GM19463 (cell line): Measurements from ENCODE around the gene EDIL3.
"Not testable (repeated sequence)": the region's sequence is repeated elsewhere in the genome, so short reads cannot be mapped to it uniquely, and the experiment has no call there.

ENCODE experiments used
- ATAC-seq: cut with Tn5 transposase; IDR thresholded peaks from one replicate; pipeline ENCODE4 v1.9.1; 2021; ENCODE audit warnings: mild to moderate bottlenecking, moderate library complexity; ENCODE audit not compliant: unreplicated experiment

Gene EDIL3

DNA sequence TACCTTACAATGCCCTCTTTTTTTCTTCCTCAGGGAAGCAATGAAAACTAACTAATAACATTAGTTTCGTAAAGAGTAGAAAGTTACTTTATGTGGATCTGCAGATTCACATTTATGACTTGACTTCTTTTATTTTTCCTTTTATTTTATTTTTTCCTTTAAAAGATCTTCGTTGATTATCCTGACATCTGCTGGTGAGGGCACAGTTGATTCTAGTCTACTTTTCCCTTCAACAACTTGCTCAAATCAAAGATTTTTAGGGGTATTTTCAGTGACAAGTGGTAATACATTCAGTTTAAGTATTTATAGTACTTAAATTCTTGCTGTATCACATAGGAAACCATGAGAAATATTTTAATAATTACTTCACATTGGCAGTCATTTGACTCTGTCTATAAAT is 4.9 kb downstream of the EDIL3 start:
- ATAC-seq: no peak

DNA sequence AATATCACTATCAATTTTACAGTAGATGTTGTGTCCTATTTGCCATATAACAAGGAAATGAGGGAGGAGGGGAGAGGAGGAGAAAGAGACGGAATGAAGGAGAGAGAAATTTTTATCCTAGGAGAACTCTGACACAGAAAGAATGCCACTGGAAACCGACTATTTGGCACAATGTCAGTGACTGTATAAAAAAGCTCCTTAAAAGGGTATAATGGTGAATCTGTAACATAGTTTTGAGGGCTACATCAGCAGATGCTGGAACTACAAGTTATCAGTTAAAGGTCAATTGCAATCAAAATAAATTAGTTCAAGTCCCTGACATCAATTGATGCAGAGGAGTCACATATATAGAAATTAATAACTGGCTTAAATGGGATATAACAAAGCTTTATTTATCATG is 5.7 kb downstream of the EDIL3 start:
- ATAC-seq: no peak

DNA sequence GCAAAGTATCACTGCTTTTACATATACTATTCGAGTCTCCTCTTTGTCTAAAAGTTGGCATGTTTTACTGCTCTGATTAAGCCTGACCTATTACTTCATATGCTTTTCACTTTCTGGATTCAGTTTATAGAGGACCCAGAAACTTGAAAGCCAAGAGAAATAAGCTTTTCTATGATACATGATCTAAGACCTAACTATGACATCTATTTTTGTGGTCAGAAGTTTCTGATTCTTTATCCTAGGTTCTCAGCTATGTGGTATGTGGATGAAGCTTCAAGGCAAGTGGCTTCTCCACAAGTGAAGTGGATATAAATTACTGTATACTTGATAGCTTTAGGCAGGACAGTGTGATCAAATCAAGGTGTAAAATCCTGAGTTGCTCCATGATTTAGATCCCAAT is 6.3 kb downstream of the EDIL3 start:
- no peak for ATAC-seq

DNA sequence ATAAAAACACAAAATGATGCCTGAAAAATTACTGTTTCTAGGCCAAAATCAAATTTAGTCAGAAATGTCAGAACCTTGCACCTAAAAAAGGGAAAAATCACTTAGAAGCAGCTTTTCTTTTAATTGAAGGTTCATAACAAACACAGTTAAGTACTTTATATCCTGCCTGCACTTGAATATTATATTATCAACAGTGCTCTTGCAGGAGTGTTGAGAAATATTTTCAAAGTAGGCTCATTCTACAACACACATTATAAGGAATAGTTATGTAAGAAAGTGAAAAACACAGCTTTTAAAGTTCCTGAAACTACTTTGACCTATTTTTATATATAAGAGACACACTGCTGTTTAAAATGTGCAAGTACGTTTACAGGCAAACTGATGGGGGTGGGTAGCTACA is 8.3 kb downstream of the EDIL3 start:
- no peak for ATAC-seq

DNA sequence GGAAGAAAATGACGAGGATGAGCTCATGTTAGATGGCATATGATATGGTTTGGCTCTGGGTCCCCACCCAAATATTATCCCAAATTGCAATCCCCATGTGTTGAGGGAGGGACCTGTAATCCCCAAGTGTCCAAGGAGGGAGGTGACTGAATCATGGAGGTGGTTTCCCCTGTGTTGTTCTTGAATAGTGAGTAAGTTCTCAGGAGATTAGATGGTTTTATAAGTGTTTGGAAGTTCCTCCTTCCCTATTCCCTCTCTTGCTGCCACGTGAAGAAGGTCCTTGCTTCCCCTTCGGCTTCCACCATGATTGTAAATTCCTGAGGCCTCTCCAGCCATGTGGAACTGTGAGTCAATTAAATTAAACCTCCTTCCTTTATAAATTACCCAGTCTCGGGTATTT is 10.1 kb downstream of the EDIL3 start:
- ATAC-seq: no peak

DNA sequence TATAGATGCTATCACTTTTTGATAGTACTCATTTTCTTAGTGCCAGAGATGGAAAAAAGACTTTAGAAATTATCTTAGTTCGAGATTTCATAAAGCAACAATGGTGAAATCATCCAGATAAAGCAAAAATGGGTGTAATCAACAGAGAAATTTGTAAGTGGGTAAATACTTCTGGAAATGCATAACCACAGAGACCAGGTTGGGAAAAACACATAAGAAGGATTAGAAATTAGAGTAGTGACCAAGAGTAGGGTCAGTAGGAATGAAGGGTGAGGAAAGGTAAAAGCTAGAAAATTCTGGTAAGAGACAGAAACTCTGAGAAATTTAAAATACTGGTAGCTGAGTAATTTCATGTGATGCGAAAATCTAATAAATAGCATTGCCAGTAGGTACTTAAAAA is 11.2 kb downstream of the EDIL3 start:
- ATAC-seq: no peak

DNA sequence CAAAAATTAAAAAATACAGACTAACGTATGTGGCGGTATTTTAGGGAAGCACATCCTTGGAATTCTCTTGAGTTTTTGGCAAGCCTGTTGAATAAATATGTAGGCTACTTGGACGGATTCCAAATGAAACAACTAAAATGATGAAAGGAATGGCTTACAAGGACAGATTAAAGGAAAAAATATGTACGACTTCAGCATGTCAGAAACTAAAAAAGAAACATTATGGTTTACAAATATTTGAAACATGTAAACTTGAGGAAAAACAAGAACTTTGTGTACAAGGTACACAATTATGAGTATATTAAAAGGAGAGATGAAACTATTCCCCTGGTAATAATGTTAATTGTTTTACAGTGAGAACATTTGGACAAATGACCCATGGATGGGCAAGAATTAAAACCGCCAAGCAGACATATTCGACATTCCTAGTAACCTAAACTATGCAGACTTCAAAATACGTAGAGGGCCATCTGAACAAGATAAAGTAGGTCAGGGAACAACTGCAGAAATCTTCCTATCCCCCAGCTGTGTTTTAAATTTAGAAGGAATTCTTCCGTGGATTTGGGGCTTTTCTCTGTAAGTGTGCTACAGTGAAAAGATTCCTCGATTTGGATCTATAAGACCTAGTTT is 12.5 kb downstream of the EDIL3 start:
- no peak for ATAC-seq

DNA sequence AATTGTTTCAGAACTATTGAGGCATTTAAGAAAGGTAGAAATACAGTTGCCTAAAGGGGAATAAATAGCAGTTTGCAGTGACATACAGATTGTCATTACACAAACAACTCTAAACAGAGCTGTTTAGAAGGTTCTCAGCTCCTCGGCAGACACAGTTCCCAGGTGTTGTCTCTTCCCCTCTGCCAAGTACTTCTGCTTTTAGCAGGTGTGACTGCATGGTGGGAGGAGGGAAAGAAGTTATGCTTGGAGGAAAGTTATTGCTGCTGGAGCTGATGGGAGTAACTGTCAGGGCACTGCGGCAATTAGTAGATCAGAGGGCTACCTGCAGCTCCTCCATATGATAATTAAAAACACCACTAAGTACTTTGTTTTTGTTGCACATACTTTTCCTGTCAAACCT is 14.5 kb downstream of the EDIL3 start:
- no peak for ATAC-seq

DNA sequence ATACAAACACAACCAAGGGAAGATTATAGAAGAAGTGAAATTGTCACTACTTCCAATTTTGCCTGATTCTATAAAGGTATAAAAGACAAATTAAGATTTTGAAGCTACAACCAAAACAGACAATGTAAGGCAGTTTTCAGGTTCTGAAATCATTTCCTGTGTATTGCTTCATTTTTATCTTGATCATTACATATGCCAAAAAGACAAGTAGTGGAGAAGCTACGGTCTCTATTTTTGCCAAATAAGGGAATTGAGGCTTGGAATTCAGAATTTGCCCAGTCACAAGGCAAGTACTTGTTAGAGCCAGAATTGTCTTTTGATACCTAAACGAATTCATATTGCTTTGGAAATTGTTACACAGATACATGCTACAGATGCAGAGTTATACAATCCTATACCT is 20.6 kb downstream of the EDIL3 start:
- no peak for ATAC-seq

DNA sequence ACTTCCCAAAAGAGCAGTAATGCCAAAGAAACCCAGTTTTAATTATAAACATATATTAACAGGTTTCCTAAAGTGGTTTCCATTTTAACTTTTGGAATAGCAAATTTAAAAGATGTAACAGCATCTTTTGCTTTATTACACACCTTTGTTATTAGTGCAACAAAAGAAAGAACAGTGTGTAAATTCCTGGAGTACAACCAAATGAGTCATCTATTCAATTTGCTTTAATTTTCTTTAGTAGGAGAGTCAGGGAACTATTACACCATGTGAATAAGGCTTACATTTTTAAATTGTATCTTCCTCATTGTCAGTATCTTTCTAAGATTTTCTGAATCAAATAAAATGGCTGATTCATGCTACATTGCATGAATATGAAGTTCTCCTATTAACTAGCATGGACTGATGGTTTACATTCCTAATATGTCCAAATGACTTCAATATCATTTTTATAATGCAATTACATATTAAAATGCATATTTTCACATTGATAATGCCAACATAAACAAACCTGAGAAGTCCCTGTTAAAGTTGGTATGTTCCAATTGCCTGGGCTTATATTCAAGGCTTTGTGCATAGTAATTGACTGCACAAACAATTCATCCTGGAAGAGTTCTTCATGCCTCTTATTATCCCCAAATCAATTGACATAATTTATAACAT is 22.5 kb downstream of the EDIL3 start:
- ATAC-seq: no peak

DNA sequence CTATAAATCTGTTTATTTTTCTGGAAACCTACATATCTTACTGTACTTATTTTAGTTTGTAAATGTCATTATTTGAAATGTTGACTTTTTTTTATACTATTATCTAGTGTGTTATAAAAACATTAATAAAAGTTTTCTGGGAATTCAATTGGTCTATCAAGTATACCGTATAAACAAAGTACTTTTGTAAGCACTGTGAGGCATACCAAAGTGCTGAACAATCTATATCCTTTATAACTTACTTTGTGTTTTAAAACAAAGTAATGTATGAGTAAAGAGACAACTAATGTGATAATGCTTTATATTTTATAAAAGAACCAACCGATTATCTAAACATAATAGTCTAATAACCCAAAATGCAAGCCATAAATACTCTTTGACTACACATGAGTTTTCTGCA is 23.1 kb downstream of the EDIL3 start:
- no peak for ATAC-seq

DNA sequence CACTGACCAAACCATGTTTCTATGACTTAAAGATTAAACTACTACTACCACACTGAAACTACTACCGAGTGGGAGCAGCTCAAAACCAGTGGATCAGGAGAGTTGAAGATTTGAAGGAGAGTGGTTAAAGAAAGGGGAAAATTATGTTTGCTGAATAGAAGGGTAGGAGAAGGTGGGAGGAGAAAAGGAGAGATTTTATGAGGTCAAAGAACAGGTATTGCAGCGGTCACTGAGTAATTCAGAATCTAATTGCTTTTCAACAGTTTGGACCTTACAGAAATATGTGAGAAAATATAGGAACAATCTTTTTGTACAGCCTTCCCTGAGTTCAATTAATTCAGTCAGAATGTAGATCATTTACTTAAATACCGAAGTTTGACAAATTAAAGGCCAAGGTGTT is 24.6 kb downstream of the EDIL3 start:
- no peak for ATAC-seq

DNA sequence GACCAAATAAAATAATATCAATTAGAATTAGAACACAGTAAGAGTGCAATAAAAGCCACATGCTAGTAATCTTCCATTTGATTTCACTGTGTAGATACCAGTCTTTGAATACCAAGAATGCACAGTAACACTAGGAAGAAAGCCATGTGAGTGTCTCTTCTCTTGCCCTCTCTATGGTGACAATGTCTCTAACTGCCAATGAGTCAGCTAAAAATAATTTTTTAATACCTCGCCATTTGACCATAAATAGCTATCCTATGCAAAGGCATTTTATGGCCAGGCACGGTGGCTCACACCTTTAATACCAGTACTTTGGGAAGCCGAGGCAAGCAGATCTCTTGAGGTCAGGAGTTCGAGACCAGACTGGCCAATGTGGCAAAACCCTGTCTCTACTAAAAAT is 30.6 kb downstream of the EDIL3 start:
- no peak for ATAC-seq

DNA sequence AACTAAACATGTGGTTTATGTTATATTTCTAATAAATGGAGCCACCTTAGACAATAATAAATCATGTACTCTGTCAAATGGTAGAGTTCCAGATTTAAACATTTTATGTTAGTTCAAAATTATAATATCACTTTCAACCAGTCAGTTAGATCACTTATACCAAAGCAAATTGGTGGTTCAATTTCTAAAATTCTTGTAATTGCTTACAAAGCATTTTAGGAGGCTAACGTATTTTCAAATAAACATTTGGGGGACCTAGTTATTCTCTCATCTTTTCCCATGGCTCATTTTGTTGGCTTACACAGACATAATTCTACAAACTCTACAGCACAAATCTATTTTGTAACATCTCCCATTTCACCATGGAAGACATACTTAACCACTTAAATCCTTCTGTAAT is 39.9 kb downstream of the EDIL3 start:
- ATAC-seq: no peak

DNA sequence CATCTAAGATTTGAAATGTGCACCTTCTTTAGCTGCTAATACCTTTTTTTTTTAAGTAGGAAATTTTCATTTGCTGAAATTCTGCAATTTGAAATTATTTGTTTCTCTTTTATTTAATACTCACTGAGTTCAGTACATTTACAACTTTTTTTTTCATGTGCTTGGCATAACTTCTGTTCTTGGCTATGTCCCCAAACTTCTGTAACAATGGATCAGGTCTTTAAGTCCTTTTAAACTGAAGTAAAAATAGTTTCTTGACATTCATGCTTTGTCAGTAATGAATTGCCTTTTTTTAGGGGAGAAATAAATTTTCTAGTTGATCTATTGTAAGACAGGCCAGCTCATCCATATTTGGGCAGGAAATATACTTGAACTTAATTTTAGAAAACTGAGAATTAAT is 41.5 kb downstream of the EDIL3 start:
- no peak for ATAC-seq

DNA sequence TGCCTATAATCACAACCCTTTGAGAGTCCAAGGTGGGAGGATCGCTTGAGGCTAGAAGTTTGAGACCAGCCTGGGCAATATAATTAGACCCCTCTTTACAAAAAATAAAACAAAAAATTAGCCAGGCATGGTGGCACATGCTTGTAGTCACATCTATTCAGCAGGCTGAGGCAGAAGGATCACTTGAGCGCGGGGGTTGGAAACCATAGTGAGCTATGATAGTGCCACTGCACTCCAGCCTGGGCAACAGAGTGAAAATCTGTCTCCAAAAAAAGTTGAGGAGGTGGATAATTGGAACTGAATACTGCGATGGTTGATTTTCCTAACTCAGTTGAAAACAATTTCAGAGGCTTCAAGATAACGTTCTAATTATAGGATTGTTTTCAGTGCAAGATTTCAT is 52.6 kb downstream of the EDIL3 start:
- ATAC-seq: no peak

DNA sequence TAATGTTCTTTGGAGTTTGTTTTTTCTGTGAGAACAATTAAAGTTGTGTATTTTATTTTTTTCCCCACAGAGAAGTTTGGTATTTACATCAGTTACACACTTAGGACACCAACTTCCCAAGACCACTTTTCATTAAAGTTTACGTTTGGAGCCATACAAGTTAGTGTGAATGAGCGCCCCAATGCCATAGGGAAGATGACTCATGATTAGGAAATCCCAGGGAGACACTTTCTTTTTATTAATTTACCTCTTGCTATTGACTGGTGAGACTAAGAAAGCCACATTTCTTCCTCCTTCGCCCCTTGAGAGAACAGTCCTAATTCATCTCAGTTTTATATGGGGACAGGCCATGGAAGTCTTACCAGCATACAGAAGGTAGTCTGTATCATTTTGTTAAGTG is 57.1 kb downstream of the EDIL3 start:
- no peak for ATAC-seq

DNA sequence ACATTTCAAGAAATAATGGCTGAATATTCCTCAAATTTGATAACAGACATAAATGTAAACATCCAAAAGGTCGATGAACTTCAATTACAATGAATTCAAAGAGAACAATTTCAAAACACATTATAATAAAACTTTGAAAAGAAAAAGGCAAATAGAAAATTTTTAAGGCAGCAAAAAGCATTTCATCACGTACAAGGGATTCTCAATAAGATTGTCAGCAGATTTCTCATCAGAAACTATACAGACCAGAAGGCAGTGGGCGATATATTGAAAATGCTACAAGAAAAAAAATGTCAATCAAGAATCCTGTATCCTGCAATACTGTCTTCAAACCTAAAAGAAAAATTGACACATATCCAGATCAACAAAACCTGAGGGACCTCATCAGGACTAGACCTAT is 62.0 kb downstream of the EDIL3 start:
- no peak for ATAC-seq

DNA sequence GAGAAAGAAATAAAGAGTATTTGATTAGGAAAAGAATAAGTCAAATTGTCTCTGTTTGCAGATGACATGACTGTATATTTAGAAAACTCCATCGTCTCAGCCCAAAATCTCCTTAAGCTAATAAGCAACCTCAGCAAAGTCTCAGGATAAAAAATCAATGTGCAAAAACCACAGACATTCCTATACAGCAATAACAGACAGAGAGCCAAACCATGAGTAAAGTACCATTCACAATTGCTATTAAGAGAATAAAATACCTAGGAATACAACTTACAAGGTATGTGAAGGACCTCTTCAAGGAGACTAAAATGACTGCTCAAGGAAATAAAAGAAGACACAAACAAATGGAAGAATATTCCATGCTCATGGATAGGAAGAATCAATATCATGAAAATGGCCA is 66.9 kb downstream of the EDIL3 start:
- ATAC-seq: not testable (repeated sequence)

DNA sequence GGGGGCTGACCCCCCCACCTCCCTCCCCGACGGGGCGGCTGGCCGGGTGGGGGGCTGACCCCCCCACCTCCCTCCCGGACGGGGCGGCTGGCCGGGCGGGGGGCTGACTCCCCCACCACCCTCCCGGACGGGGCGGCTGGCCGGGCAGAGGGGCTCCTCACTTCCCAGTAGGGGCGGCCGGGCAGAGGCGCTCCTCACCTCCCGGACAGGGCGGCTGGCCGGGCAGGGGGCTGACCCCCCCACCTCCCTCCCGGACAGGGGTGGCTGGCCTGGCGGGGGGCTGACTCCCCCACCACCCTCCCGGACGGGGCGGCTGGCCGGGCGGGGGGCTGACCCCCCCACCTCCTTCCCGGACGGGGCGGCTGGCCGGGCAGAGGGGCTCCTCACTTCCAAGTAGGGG is 72.4 kb downstream of the EDIL3 start:
- not testable (repeated sequence) for ATAC-seq

DNA sequence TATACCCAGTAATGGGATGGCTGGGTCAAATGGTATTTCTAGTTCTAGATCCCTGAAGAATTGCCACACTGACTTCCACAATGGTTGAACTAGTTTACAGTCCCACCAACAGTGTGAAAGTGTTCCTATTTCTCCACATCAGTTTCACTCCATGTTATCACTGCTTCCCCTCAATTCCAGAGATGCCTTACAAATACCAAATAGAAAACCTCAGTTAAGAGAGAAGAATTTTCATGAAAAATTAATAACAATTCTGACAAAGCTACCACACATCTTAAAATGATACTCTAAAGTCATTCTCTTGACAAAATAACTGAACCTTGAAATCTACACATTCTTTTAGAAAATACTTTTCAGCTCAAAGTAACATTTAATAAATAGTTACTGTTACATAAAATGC is 74.8 kb downstream of the EDIL3 start:
- ATAC-seq: not testable (repeated sequence)

DNA sequence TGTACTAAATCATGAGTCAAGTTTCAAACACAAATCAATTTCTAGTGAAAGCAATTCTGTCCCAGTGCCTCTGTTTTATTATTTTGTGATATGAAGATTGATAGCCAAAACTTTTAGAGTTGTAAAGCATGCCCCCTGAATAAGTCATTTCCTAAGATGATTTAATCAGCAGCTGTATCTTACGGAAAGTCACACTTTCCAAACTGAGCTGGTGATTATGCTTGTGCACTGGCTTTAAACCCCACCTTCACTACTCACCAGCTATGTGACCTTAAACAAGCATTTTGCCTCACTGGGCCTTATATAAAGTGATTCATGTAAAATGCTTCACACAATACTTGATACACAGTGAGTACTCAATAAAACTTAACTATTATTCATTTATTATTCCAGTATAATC is 78.1 kb downstream of the EDIL3 start:
- no peak for ATAC-seq

DNA sequence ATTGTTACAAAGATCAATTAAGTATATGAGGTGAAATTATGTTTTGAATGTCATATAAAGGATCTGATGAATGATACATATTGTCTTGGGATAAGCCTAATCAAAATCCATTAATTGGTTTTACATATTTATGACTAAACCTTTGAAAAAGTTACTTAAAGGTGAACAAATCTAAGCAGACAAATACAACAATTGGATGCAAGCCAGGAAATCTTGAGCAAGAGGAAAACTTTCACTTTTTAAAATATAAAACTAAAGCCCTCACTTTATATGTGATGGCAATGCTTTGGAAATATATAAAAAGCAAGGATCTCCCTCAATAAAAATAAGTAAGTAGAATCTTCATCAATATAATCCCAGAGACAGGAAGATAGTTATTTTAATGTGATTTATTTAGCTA is 80.1 kb downstream of the EDIL3 start:
- no peak for ATAC-seq
